HG03025 (cell line): Measurements from ENCODE around the gene OR2V1.
"Not testable (repeated sequence)": the region's sequence is repeated elsewhere in the genome, so short reads cannot be mapped to it uniquely, and the experiment has no call there.

ENCODE experiments used
- ATAC-seq: cut with Tn5 transposase; IDR thresholded peaks from one replicate; pipeline ENCODE4 v1.9.1; 2021; ENCODE audit warnings: mild to moderate bottlenecking, moderate library complexity; ENCODE audit not compliant: unreplicated experiment, low FRiP score

OR2V1 gene

DNA sequence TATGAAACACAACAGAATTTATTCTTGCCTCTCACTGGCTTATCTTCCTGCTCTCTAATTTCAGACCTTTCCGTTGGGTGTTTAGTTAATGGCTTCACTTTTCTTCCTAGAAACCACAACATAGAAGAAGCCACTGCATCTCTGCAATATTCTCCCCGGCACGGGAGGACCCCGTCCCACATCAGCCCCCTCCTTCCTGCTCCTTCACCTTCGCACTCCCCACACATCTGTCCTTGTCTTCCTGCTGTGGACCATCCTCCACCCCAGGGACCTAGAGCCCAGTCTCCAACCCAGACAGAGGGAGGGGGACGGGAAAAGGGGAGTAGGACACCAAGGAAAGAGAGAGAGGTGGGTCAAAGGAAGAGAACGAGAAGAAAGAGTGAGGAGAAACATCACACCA is 1.4 kb downstream of the OR2V1 start:
- ATAC-seq, result no peak

DNA sequence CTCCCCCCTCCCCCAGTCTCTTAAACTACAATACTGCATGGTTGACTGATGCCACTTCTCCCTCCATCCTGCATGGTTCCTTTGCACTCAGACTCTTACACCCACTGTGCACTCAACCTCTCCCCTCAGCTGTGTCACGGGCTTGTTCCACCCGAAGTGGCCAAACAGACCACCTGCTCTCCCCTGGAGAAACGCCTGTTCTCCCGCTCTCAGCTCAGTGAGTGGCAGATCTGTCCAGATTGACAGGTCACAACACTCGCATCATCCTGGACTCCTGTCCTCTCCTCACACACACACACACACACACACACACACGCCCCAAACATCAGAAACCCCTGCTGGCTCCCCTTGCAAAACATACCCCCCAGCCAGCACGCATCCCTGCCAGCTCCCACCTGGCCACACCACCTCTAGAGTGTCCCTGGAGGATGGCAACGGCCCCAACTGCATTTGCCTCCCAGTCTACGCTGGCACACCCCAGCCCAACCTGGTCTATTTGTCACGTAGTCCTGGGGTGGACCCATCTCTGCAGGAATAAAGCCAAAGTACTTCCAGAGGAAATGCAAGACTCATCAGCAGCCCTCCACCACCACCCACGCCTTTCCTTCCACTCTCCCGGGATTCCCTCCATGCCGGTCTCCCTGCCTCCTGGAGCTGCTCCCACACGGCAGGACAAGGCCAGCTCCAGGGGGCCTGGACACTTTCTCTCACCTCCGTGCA is 2.9 kb downstream of the OR2V1 start:
- ATAC-seq, result no peak

DNA sequence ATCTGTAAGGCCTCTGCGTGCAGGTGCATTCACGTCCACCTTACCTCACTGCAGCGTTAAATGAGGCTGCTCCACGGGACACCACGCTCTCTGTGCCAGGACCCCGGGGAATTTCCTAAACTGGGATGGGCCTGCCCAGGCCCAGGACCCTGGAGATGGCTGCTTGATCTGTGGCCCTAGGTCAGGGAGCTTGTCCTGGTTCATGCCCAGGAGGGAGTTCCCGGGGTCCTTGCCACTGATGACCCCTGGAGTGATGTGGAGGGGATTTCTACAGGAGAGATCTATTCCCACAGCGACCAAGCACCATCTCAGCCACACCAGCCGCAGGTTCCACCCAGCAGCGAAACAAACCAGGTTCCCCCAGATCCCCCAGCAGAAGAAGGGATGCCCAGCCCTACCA is 3.5 kb downstream of the OR2V1 start:
- no peak for ATAC-seq

DNA sequence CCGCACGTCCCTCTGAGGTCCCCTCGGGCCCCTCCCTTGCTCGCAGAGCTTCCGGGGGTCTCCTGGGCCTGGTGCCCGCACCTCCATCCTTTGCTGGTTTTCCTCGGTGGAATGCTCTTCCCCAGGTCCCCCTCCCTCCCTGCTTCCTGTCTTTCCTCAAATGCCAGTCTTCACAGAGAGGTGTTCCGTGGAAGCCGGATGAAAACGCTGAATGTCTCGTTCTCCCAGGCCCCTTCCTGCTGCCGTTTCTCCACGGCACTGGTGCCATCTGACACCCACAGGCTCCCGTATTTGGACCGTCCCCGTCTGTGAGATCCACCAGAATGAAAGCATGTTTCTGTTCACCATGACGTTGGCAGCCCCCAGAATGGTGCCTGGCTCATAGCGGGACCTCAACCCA is 4.1 kb downstream of the OR2V1 start:
- ATAC-seq, result no peak

DNA sequence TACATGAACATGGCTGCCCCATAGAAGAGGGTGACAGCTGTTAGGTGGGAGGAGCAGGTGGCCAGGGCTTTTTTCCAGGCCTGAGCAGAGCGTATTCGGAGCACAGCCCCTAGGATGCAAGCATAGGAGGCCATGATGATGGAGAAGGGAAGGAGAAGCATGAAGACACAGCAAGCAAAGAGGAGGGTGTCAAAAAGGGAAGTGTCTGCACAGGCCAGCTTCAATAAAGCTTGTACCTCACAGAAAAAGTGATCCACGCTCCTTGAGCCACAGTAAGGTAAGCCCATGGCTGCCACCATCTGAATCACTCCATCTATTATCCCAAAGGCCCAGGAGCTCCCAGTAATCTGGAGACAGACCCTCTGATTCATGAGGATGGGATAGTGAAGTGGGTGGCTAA is 6.4 kb downstream of the OR2V1 start:
- ATAC-seq, result no peak

DNA sequence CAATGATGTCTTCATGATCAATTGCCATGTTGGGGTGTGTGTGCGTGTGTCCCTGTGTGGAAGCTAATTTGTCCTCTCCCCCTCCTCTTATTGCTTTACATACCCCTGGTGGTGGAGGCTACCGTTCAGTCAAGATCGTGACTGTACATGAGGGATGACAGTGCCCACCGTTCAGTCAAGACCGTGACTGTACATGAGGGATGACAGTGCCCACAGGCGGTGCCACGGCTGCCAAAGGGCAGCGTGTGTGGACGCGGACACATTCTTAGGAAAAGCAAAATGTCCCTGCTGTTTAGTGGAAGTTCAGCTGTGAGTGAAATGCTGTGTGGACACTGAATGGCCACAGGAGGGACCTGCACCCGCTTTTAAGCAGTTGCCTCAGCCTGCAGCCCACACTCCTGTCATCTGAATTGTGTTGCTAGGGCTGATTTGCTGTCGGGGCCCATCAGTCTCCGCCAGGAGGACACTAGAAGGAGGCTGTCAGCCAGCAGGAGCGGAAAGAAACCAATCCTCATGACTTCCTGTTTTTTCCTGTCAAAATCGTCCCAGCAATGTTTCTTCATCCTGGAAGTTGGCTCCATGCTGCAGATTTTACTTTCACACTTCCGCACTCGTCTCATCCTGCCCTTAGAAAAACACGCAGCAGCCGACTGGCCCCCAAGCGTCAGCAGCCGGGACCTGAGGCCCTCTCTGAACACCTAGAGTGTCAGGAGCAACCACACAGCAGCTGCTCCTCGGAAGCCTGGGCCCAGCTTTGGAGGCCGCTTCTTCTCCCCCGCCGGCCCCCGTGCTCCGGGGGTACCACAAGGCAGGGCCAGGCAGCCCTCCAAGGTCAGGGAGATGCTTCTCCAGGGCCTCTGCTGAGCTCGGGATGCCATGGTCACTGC is 9.1 kb downstream of the OR2V1 start:
- ATAC-seq, result no peak

DNA sequence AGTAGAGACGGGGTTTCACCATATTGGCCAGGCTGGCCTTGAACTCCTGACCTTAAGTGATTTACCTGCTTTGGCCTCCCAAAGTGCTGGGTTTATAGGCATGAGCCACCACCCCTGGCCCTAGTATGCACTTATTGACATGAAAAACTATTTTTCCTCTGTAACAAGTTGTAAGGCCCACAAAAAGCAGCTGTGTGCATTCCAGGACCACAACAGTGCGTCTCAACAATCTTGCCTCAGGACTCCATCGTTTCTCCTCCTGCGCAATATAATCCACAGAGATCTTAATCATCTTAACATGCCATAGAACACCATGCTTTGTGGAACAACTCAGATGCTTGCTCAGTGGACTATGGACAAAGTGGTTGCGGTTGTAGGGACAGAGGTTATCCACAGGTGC is 10.2 kb downstream of the OR2V1 start:
- ATAC-seq, result no peak

DNA sequence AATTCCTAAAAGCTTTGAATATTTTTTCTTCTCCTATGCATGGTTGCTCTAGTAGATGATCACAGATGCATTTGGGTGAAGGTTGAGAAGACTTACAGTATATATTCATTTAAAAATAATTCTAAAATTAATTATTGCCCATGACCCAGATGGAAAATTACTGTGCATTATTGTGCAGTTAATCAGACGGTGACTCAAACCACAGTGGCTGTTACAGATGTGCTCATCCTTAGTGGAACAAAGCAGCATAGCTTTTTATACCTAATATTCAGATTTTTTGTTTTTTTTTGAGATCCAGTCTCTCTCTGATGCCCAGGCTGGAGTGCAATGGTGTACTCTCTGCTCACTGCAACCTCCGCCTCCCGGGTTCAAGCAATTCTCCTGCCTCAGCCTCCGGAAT is 10.7 kb downstream of the OR2V1 start:
- ATAC-seq, result no peak

DNA sequence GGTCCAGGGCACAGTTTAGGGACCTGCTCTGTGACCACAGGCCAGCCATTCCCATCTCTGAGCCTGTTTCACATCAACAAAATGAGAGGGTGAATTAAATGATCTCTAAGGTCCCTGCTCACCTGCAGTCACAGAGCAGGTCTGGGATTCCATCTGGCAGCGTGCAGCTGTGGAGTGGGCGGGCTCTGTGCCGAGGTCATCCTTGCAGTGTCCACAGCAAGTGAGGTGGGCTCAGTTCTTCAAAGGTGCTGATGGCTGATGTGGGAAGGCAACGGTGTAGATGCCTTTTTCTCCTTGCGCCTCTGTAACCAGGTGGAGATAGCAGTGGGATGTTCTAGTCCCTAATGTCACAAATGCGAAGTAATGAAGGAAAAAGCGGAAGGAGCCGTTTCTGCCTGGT is 11.9 kb downstream of the OR2V1 start:
- no peak for ATAC-seq

DNA sequence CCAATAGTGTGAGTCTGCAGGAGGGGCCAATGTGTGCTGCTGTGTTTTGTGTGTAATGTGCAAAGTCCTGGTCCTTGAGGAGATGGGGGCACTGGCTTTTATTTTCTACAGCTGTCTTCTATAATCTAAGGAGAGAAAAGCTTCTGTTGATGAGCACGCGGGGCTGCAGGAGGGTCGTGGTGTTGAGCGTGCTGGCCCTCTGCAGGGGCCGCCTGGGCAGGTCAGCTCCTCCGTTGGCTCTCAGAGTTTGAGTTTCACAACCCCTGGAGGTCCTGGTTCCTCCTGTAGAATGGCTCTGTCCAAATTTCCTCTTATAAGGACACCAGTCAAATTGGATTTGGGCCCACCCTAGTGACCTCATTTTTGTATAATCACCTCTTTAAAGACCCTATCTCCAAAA is 12.6 kb downstream of the OR2V1 start:
- no peak for ATAC-seq

DNA sequence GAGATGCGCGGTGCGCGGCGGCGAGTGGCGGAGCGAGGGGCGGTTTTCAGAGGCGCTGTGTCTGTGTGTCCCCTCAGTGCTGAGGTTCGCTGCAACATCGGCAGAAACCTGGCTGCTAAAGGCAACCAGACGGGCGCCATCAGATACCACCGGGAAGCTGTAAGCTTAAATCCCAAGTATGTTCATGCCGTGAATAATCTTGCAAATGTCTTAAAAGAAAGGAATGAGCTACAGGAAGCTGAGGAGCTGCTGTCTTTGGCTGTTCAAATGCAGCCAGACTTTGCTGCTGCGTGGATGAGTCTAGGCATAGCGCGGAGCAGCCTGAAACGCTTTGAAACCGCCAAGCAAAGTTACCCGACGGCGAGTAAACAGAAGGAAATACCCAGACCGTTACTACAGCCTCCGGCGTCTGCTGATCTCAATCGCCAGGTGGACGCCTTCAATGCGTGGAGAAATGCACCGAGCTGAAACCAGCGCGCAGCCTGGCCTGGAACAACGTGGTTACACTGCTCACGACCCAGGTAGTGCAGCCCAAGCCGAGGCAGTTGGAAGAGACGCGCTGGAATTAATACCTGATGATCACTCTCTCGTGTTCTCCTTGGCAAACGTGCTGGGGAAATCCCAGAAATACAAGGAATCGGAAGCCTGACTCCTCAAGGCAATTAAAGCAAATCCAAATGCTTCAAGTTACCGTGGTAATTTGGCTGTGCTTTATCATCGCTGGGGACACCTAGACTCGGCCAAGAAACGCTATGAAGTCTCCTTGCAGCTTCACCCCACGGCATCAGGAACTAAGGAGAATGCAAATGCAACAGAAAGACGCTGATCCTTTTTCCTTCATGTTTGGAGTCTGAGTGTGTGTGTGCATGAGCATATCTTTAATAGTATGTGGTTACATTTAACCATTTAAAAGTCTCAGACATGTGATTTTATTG is 15.9 kb downstream of the OR2V1 start:
- no peak for ATAC-seq

DNA sequence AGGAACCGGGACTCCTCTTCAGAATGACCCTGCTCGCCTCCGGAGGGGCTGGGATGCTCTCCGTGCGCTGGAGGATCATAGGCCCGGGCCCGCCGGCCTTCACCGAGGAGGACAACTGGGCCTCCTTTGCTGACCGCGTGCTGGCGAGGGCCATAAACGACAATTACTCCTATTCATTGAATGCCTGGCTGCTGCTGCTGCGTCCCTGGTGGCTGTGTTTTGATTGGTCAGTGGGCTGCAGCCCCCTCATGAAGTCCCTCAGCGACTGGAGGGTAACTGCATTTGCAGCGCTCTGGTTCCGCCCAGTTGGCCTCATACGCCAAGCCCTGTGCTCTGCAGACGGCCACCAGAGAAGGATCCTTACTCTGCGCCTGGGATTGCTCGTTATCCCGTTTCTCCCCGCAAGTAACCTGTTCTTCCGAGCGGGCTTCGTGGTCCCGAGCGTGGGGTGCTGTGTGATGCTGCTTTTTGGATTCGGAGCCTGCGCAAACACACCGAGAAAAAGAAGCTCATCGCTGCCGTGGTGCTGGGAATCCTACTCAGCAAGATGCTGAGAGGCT is 16.6 kb downstream of the OR2V1 start:
- ATAC-seq, result no peak

DNA sequence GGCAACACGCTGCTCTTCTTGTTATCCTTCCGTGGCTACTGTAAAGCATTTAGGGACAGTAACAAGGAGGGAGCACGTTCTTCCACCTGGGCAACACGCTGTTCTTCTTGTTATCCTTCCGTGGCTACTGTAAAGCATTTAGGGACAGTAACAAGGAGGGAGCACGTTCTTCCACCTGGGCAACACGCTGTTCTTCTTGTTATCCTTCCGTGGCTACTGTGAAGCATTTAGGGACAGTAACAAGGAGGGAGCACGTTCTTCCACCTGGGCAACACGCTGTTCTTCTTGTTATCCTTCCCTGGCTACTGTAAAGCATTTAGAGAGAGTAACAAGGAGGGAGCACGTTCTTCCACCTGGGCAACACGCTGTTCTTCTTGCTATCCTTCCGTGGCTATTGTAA is 17.4 kb downstream of the OR2V1 start:
- not testable (repeated sequence) for ATAC-seq

DNA sequence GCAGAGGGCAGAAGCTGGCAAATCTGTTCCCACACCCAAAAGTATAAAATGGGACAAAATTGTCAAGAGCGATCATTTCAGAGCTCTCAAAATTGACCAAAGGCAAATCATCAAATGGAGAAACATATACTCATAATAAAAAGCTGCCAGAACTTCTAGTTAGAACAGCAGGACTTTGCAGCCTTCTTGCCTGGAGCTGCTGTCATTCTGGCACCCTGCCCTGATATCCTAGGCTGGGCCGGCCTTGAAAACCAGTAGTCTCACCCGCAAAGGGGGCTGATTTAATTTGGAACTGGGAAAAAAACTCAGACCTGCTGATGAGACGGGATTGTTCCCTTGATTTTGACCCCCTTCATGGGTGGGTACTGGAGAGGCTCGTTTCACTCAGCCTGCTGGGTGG is 18.5 kb downstream of the OR2V1 start:
- no peak for ATAC-seq

DNA sequence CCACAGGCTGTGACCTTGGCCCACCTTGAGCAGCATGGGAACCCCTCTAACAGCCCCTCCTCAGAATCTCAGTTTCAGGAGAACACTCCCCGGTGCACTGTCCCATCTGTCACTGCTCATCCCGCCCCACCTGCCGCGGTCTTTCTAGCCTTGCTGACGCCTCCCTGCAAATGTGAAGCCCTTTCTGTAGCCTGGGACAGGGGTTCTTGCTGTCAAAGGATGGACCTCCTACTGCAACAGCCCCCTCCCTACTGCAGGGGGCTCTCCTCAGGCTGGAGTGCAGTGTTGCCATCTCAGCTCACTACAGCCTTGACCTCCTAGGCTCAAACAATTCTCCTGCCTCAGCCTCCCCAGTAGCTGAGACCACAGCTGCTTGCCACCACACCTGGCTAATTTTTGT is 20.0 kb downstream of the OR2V1 start:
- no peak for ATAC-seq

DNA sequence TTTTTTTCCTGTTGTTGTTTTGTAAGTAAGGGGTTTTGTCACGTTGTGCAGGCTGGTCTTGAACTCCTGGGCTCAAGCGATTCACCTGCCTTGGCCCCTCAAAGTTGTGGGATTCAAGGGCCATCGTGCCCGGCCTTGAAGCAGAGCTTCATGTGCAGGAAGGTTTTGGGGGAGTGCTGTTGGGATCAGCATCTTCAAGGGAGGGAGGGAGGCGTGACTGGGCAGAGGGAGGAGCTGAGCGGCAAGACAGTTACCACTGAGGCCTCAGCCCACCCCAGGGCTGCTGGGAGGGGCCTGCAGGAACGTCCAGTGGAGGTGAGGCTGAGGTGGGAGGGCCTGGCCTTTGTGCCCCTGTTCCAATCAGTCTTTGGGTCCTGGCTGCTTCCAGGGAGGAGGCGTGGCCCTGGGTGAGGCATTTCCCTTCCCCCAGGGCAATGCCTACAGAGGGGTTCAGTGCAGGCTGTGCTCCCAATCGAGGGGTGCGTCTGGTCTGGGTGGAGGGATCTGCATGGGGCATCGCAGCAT is 21.4 kb downstream of the OR2V1 start:
- no peak for ATAC-seq

DNA sequence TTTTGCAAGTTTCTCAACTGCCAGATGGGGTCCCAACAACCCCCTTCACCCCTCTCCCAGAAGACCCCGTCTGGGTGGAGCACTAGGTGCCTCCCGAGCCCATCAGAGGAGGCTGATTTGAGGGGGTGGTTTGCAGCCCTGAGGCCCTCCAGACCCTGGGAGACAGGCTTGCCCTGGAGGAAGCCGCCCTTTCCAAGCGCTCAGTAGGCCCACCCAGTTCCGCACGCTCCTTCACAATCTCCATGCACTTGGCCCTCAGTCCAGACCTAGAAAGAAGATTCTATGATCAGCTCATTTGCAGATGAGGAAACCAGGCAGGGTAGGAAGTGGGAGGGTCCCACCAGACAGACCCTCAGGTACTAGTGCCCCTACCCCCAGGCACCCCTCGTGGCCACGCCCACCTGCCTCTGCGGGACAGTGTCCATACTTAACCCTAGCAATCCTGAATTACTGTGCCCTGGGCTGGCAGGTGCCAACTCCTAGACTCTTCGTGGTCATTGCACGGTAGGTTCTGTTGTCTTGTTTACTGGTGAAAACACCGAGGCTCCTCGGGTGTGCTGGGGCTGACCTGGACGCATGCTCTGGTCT is 22.3 kb downstream of the OR2V1 start:
- no peak for ATAC-seq

DNA sequence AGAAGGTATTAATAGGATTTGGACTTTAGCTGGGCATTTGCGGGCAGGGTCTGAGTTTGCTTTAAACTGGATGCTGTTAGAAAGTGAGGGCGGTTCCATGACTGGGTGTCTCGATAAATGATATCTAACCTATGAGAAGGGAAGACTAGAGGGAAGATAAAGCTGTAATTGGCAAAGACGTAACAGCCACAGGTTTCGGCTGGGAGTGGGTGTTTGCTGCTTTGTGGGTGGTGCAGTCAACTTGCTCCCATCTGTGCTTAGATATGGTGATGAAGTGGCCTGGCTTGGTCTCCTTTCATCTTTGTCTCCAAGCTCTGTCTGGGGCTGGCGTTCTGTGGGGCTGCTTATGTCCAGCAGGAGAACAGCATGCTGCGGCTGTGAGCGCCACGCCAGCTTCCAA is 23.3 kb downstream of the OR2V1 start:
- no peak for ATAC-seq

DNA sequence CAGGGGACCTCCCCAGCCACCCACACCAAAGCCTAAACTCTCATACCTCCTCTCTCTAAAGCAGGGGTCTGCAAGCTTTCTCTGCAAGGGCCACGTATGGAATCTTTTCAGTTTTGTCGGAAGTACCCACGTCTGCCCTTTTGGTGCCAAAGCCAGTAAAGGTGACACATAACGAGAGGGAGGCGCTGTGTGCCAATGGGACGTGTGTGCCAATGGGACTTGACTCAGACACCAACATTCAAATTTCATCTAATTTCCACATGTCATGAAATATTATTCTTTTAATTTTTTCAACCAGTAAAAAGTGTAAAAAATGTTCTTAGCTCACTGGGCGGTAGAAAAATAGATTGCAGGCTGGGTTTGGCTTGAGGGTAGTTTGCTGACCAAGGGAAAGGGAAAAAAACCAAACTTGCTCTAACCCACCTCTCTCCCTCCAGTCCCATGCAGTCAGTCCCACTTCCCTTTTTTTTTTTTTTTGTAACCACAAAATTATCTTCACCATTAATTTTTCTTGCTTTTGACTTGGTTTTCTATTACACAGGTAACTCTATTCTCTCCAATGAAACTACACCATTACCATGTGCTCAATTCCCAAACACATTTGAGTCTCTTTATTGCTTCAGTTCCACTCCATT is 25.5 kb downstream of the OR2V1 start:
- no peak for ATAC-seq
